Nephron (organoid): ENCODE results near the gene LMX1A.

ENCODE experiments used
- H3K27ac Mint-ChIP-seq, 3 experiments: 2 replicates each; pipeline ENCODE4 v1.8.0; 2020; ENCODE audit warnings: mixed read lengths in 3 of 3, mild to moderate bottlenecking in 2 of 3, moderate library complexity in 1 of 3
- H3K27me3 Mint-ChIP-seq: 2 replicates; pipeline ENCODE4 v1.8.0; 2021; ENCODE audit warnings: low read depth, mild to moderate bottlenecking, moderate library complexity, mixed read lengths
- H3K36me3 Mint-ChIP-seq: 2 replicates; pipeline ENCODE4 v1.8.0; 2020; ENCODE audit warnings: low read depth, mixed read lengths
- H3K4me1 Mint-ChIP-seq: 2 replicates; pipeline ENCODE4 v1.8.0; 2020; ENCODE audit warnings: mixed read lengths
- H3K4me3 Mint-ChIP-seq, 3 experiments: 2 replicates each; pipeline ENCODE4 v1.8.0; 2020; ENCODE audit warnings: mild to moderate bottlenecking in 3 of 3, mixed read lengths in 3 of 3, moderate library complexity in 2 of 3
- H3K9me3 Mint-ChIP-seq: 2 replicates; pipeline ENCODE4 v1.8.0; 2020; ENCODE audit warnings: mixed read lengths
- TF ChIP-seq, protein P1 (sequence below), 3 experiments: fragments of 200-600 bp; sonication (generic); IDR thresholded peaks; one replicate each; pipeline ENCODE4 v1.5.0; 2021; ENCODE audit warnings: antibody characterized with exemption in 3 of 3; ENCODE audit not compliant: unreplicated experiment in 3 of 3

Gene LMX1A

DNA sequence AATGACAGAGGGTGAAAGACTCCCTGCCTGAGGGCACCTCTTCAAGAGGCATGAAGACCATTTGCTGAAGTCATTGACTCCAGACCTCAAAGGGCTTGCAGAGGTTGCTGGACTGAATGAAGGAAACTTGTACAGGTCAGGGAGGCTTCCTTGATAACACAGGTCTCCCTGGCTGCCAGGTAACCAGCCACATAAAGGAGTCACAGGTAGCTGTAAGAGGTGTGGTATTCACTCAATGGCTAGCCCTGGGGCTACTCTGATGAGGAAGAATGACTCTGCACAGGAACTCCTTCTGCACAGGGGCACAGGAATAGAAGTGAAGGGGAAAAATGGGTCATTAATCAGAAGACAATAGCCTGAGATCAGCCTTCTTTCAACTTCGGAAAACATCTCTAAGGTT is 187.5 kb downstream of the LMX1A start:
- Mint-ChIP-seq H3K27ac (no peak overlapping the region), H3K36me3 (no peaks in the 10 kb centered on the region), H3K9me3 (no peaks in the 10 kb centered on the region), H3K4me3 (no peak overlapping the region), H3K27me3 (peaks cover 26% of the 10 kb centered on the region), H3K4me1 (no peaks in the 10 kb centered on the region)
- TF ChIP-seq, protein P1, sequence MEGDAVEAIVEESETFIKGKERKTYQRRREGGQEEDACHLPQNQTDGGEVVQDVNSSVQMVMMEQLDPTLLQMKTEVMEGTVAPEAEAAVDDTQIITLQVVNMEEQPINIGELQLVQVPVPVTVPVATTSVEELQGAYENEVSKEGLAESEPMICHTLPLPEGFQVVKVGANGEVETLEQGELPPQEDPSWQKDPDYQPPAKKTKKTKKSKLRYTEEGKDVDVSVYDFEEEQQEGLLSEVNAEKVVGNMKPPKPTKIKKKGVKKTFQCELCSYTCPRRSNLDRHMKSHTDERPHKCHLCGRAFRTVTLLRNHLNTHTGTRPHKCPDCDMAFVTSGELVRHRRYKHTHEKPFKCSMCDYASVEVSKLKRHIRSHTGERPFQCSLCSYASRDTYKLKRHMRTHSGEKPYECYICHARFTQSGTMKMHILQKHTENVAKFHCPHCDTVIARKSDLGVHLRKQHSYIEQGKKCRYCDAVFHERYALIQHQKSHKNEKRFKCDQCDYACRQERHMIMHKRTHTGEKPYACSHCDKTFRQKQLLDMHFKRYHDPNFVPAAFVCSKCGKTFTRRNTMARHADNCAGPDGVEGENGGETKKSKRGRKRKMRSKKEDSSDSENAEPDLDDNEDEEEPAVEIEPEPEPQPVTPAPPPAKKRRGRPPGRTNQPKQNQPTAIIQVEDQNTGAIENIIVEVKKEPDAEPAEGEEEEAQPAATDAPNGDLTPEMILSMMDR (IDR thresholded peaks at IDR 0.05; ENCODE audit: unreplicated experiment in 3 of 3): no peak

DNA sequence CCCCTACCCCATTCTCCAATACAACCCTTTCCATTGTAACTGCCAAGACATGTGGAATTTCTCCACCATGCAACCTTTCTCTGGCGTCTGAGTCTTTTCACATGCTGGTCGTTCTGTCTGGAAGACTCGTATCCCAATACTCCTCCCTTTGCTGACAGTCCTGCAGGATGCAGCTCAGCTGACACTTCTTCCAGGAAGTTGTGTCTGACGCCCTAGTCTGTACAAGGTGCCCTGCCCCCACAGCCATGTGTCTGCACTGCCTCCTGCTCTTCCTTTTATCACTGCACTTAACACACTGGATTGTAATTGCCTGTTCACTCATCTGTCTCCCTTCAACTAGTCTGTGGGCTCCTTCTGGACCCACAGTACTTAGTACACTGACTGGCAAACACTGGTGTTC is 188.0 kb downstream of the LMX1A start:
- Mint-ChIP-seq H3K9me3 (no peaks in the 10 kb centered on the region), H3K36me3 (no peaks in the 10 kb centered on the region), H3K4me1 (no peaks in the 10 kb centered on the region), H3K27me3 (peaks cover 25% of the 10 kb centered on the region), H3K27ac (no peak overlapping the region), H3K4me3 (no peak overlapping the region)
- TF ChIP-seq, protein P1 (IDR thresholded peaks at IDR 0.05; ENCODE audit: unreplicated experiment in 3 of 3): no peak

DNA sequence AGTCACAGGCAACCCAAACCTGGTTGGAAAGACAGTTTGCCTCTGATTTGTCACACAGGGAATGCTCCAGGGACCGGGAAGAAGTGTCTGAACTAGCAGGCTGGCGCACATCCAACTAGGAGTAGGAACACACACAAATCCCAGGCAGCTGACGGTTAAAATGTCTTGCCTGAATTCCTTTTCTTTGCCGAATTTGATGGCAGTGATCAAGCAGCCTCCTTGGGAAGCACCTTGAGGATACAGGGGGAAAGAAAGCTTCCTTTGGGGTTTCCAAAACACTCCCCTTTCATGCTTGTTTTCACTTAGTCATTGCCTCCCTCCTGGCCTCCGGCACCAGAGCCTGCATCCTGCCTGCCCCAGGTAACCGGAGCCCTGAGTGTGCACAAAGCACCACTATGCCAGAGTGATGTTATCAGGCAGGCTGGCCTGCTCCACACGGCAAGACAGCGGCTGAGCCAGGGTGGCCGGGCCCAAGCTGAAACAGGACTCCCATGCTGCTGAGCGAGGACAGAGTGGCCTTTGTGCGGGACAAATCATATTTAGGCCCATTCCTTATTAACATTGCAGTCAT is 193.8 kb downstream of the LMX1A start:
- peaks cover 28% of the 10 kb centered on the region for H3K4me1 Mint-ChIP-seq
- H3K4me3 Mint-ChIP-seq: no peak overlapping the region
- H3K27me3 Mint-ChIP-seq: peaks cover 16% of the 10 kb centered on the region
- no peaks in the 10 kb centered on the region for H3K9me3 Mint-ChIP-seq
- H3K27ac Mint-ChIP-seq: peak overlapping the region; percentile 29 to 66 (median 49)
- no peaks in the 10 kb centered on the region for H3K36me3 Mint-ChIP-seq
- TF ChIP-seq, protein P1 (IDR thresholded peaks at IDR 0.05; ENCODE audit: unreplicated experiment in 3 of 3): no peak

DNA sequence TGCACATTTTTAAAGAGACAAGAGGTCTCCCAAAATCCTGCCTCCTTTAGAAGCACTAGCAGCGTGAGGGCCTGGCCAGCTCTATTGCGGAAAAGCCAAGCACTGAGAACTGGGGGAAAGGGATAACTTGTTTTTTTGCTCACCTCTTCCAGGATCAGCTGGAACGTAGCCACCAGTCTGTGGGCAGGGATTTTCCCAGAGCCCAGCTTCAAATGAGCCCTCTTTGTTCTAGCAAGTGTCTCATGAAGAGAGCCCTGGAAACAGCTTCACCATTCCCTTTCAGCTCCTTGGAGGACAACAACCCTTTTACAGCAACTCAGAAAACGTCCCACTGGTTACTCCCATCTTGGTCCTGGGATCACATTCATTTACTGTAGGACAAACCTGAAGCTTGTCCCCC is 195.4 kb downstream of the LMX1A start:
- peak overlapping the region in 1 of 3 experiments; percentile 67 for H3K27ac Mint-ChIP-seq
- H3K4me1 Mint-ChIP-seq: peaks cover 28% of the 10 kb centered on the region
- no peaks in the 10 kb centered on the region for H3K36me3 Mint-ChIP-seq
- H3K27me3 Mint-ChIP-seq: peaks cover 19% of the 10 kb centered on the region
- no peak overlapping the region for H3K4me3 Mint-ChIP-seq
- peaks cover 2% of the 10 kb centered on the region for H3K9me3 Mint-ChIP-seq
- TF ChIP-seq, protein P1 (IDR thresholded peaks at IDR 0.05; ENCODE audit: unreplicated experiment in 3 of 3): no peak

- TF ChIP-seq, protein P1 (IDR thresholded peaks at IDR 0.05; ENCODE audit: unreplicated experiment in 3 of 3): no peak
- H3K27ac Mint-ChIP-seq: no peak overlapping the region
- H3K4me3 Mint-ChIP-seq: no peak overlapping the region
- H3K4me1 Mint-ChIP-seq: peaks cover 14% of the 10 kb centered on the region
- peaks cover 29% of the 10 kb centered on the region for H3K27me3 Mint-ChIP-seq
- H3K36me3 Mint-ChIP-seq: no peaks in the 10 kb centered on the region
- H3K9me3 Mint-ChIP-seq: peaks cover 2% of the 10 kb centered on the region
Measured at GRCh38 chr1:165153182-165153581, 203.3 kb downstream of the LMX1A start.

- Mint-ChIP-seq H3K9me3 (peaks cover 2% of the 10 kb centered on the region), H3K4me3 (no peak overlapping the region), H3K36me3 (no peaks in the 10 kb centered on the region), H3K27ac (no peak overlapping the region), H3K27me3 (peaks cover 25% of the 10 kb centered on the region), H3K4me1 (peaks cover 14% of the 10 kb centered on the region)
- TF ChIP-seq, protein P1 (IDR thresholded peaks at IDR 0.05; ENCODE audit: unreplicated experiment in 3 of 3): peak in 2 of 3 experiments; percentile 30 to 50
Measured at GRCh38 chr1:165152727-165153126, 203.8 kb downstream of the LMX1A start.
